Heart left ventricle (tissue), 13 donors: ENCODE measurements around the gene RASGEF1C.

Experiments
- CTCF ChIP-seq, 12 donors: fragments of 200-600 bp; sonication (generic) in 4 of 12; IDR thresholded peaks; one replicate each; pipeline versions ENCODE4 v1.5.0 to v1.8.0; 2018 to 2022; ENCODE audit warnings: antibody characterized with exemption in 12 of 12, mild to moderate bottlenecking in 5 of 12
- POLR2A ChIP-seq, 2 donors: fragments of 450-650 bp; IDR thresholded peaks; one replicate each; pipeline ENCODE4 v1.6.1; 2017; ENCODE audit warnings: antibody characterized with exemption in 2 of 2, mild to moderate bottlenecking in 2 of 2, moderate library complexity in 2 of 2
- donor health status: ischemic (EF 13 %, LVEDD 7.1; RV severe dilation, severe dysfunction).
- donor health status: DM: no; HTN: yes; CAD: no.
- donor health status: DM: no; HTN: no; CAD: no.
- donor health status: ischemic (EF 25% LVEDD 6.9; RV normal size, moderate dysfunction).
- donor health status: ischemic (EF 25% LVEDD 5.7; RV mildly dilated, moderate dysfunction).
- donor health status: ischemic (EF 35%, LVEDD 5.7; RV mildly dilated, moderate dysfunction).
- donor health status: nonischemic (EF 11% LVEDD 7.7; RV severe dilation, severe dysfunction).
- donor health status: DM: yes; HTN: yes; CAD: no.
- donor health status: PGD.
- donor health status: ischemic (EF 29% LVEDD 5.4; RV normal size, mild dysfunction).
- donor health status: nonischemic (EF 23%, LVEDD 6.1; RV moderate dilation, normal function).

- TF ChIP-seq CTCF (IDR thresholded peaks at IDR 0.05) (no peak), POLR2A (IDR thresholded peaks at IDR 0.05) (no peak)
Measured at GRCh38 chr5:180085837-180086236, 123.2 kb downstream of the RASGEF1C start.
